SKM-1 treated with dmso at 0.1 percent for 144 hours (cell line): ENCODE results near the gene HLA-E.

Experiments
- DNase-seq: peaks from one replicate; lab custom pipeline; 2025; ENCODE audit not compliant: unreplicated experiment; lab: John Stamatoyannopoulos, UW

The HLA-E gene

DNA sequence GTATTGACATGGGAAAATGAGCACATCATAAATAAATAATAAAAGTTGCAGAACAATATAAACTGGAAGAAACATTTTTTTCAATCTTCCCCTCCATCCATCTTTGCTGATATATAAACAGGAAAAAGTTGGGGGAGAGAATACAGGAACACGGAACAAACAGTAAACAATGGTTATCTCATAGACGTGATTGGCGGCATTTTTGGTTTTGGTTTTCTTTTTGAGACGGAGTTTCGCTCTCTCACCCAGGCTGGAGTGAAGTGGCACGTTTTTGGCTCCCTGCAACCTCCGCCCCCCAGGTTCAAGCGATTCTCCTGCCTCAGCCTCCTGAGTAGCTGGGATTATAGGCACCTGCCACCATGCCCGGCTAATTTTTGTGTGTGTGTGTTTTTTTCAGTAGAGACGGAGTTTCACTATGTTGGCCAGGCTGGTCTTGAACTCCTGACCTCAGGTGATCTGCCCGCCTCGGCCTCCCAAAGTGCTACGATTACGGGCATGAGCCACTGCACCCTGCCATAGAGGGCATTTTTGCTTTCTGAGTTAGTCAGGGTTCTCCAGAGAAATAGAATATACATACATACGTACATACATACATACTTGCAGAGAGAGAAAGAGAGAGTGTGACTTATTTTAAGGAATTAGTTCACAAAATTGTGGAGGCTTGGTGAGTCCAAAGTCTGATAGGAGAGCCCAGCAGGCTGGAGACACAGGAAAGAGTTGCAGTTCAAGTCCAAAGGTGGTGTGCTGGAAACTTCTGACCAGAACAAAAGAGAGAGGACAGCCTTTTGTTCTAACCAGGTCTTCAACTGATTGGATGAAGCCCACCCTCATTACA is 44.4 kb downstream of the HLA-E start:
- no peak for DNase-seq

GRCh38 chr6:30537931-30538330 is 48.6 kb downstream of the HLA-E start:
- DNase-seq = no peak

GRCh38 chr6:30541515-30542403 is 52.5 kb downstream of the HLA-E start:
- peak; percentile 70 for DNase-seq

DNA sequence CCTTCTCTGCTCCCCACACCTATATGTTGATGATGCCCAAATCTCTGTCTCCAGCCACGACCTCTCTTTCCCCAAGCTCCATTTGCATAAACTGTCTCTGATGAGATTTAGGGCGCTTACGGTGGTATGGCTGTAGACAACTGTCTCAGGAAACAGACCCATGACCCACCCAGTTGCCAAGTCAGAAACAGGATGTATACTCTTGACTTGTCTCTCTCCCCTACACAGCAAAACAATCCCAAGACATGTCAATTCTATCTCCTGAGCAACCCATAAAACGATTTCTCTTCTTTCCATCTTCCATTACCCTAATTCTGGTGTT is 53.1 kb downstream of the HLA-E start:
- no peak for DNase-seq

DNA sequence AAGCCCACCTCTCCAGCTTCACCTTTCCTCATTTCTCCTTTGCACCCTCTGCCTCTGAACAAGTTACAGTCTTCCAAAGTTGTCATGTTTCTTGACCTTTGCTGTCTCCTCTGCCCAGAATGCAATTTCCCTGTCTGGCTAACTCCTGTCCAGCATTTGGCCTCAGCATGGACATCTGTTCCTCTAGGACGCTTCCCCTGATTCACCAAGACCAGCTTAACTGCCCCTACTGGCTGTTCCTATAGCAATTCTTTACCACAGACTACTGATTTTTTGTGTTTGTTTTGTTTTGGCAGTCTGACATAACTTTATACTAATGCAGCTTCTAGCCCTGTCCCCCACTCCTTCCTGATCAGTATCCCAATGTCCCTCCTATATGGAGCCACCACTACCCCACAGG is 53.6 kb downstream of the HLA-E start:
- DNase-seq = no peak
